ENCODE measurements around the gene TTYH3.

The TTYH3 gene

GRCh38 chr7:2646680-2647571, 15.1 kb downstream of the TTYH3 start:
- DNase-seq (ENCODE audit: low read depth in 2 of 3, low spot score in 1 of 3), result no peak

DNA sequence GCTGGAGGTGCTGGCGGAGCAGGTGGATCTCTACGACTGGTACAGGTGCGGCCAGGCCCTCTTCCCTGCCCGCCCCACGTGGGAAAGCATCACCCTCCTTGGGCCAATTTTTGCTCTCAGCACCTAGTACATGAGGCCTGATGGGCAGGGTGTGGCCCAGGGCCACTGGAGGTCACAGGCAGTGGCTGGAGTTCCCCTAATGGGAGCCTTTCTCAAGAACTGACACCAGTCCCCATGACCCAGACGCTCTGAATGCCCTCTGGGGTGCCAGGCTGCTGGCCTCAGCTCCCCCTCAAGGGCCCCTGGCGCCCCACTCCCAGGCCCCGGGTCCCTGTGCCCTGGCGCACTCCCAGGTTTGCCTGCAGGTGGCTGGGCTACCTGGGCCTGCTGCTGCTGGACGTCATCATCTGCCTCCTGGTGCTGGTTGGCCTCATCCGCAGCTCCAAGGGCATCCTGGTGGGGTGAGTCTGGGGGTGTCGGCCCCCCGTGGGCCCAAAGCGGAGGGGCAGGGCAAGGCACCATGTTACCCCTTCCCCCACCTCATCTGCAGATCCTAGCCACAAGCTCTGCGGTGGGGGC, 15.9 kb downstream of the TTYH3 start:
- DNase-seq (ENCODE audit: low read depth in 2 of 3, low spot score in 1 of 3), result no peak

DNA sequence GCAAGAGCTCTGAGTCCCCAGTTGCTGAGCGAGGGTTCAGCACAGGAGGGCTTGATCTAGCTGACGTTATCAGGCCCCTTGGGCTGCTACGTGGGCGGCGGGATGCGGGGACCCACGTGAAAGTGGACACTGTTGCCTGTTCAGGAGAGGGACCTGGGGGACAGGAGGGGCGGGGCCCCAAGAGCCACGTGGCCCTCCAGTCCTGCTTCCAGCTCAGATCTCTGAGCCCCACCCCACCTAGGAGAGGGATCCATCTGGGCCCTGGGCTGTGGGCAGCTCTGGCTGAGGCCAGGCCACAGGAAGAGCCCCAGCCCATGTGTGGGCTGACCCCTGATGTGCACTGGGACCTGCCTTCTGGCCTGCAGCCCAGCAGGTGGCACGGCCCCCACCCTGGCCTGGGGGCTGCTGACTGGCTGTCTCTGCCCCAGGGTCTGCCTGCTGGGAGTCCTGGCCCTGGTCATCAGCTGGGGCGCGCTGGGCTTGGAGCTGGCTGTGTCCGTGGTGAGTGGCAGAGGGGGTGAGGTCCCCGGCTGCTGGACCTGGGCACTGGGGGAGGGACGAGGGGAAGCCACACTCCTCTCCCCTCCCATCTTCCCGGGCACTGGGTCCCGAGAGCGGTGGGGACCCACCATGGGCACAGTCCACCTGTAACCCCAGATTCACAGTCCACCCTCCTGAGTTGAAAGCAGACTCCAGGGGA, 17.5 kb downstream of the TTYH3 start:
- DNase-seq (ENCODE audit: low read depth in 2 of 3, low spot score in 1 of 3), result no peak

DNA sequence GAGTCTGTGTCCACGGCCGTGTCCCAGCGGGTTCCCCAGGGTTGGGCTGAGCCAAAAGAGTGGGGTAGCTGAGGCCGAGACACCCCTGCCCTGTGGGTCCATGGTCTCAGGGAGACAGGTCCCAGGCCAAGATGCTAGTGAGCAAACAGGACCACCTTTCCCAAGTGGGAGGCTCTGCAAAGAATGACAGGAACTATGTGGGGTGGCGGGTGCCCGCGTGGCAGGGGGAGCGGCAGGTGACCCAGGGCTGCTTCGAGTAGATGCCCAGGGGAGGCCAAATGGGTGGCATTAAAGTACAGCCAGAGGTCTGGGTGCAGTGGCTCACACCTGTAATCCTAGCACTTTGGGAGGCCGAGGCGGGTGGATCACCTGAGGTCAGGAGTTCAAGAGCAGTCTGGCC, 18.2 kb downstream of the TTYH3 start:
- no peak for DNase-seq (ENCODE audit: low read depth in 2 of 3, low spot score in 1 of 3)

GRCh38 chr7:2650451-2650850, 18.7 kb downstream of the TTYH3 start:
- DNase-seq (ENCODE audit: low read depth in 2 of 3, low spot score in 1 of 3), result no peak

GRCh38 chr7:2651336-2651735, 19.6 kb downstream of the TTYH3 start:
- no peak for DNase-seq (ENCODE audit: low read depth in 2 of 3, low spot score in 1 of 3)

DNA sequence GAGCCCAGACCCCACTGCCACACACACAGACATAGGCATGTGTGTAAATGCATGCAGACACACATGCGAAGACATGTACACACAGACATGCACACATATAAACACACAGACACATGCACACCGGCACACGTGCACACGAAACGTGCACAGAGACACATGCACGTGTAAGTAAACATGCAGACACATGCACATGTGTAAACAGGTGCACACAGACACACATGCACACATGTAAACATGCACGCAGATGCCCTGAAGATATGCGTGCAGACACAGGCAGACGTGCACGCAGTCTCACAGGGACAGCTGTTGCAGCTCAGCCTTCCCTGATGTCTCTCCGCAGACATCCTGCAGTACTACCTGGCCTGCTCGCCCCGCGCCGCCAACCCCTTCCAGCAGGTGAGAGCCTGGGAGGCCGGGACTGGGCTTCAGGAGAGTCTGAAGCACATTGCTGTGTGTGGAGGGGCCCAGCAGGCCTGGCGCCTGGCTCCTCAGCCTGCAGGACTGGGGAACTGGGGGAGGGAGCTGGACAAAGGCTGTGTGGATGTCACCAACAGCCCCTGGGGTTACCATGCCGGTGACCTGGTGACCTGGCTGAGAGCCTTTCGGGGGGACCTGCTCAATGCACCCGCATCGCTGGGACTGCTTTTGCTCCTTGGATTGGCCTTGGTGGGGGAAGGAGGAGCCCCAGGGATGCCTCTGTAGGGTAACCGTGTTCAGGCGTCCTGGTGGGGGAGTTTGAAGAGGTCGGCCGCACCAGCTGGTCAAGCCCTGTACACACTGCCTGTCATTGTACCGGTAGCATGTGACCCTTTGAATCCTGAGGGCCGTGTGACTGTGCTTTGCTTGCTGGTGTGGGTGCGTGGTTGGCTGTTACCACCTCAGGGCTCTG, 20.3 kb downstream of the TTYH3 start:
- no peak for DNase-seq (ENCODE audit: low read depth in 2 of 3, low spot score in 1 of 3)

GRCh38 chr7:2652736-2653060, 20.9 kb downstream of the TTYH3 start:
- no peak for DNase-seq (ENCODE audit: low read depth in 2 of 3, low spot score in 1 of 3)

DNA sequence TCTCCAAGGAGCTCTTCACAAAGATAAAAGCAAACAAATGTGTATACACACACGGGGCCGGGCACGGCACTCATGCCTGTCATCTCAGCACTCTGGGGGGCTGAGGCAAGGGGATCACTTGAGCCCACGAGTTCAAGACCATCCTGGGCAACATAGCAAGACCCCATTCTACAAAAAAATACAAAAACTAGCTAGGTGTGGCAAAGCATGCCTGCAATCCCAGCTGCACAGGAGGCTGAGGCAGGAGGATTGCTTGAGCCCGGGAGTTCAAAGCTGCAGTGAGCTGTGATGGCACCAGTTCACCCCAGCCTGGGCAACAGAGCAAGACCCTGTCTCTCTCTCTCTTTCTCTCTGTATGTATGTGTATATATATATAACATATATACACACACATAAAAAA, 22.3 kb downstream of the TTYH3 start:
- DNase-seq (ENCODE audit: low read depth in 2 of 3, low spot score in 1 of 3), result no peak

GRCh38 chr7:2655870-2656614, 24.3 kb downstream of the TTYH3 start:
- DNase-seq (ENCODE audit: low read depth in 2 of 3, low spot score in 1 of 3), result no peak

GRCh38 chr7:2657208-2657607, 25.4 kb downstream of the TTYH3 start:
- no peak for DNase-seq (ENCODE audit: low read depth in 2 of 3, low spot score in 1 of 3)

DNA sequence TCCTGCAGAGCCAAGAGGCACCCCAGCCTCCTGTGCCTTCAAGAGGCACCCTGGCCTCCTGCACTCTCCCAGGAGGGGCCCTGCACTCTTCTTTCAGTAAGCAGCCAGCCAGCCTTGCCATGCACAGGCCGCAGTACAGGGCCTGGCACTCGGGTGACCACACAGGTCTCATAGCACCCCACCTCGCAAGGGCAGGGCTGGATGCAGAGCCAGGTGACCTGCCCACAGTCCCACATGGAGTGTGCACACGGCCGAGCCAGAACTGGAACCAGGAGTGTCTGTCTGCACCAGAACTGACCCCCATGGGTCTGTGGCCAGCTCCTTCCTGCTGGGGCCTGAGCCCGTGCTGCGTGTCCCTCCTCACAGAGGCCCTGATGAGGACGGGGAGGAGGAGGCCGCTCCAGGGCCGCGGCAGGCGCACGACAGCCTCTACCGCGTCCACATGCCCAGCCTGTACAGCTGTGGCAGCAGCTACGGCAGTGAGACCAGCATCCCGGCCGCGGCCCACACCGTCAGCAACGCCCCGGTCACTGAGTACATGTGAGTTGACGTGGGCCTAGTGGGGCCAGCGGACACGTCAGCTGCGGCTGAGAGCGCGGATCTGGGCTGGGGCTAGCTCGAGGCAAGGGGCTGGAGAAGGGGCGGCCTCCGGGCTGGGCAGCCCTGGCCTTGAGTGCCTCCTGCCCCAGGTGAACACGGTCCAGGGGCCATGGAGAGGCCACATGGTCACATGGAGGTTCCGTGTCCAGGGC, 26.3 kb downstream of the TTYH3 start:
- no peak for DNase-seq (ENCODE audit: low read depth in 2 of 3, low spot score in 1 of 3)

DNA sequence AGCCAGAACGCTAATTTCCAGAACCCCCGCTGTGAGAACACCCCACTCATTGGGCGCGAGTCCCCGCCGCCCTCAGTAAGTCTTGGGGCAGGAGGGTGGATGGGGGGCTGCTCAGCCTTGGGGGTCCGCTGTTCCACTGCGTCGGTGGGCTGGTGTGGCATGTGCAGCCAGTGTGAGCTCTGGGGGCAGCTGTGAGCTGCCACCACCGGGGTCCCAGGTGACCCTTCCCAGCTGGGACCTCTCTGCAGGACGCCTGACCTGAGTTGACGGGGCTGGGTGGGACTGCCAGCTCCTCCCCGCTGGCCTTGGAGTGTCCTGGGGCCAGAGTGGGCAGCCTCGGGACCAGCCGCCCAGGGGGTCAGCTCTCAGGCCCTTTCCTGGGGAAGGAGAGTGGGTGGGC, 27.2 kb downstream of the TTYH3 start:
- DNase-seq (ENCODE audit: low read depth in 2 of 3, low spot score in 1 of 3), result no peak

DNA sequence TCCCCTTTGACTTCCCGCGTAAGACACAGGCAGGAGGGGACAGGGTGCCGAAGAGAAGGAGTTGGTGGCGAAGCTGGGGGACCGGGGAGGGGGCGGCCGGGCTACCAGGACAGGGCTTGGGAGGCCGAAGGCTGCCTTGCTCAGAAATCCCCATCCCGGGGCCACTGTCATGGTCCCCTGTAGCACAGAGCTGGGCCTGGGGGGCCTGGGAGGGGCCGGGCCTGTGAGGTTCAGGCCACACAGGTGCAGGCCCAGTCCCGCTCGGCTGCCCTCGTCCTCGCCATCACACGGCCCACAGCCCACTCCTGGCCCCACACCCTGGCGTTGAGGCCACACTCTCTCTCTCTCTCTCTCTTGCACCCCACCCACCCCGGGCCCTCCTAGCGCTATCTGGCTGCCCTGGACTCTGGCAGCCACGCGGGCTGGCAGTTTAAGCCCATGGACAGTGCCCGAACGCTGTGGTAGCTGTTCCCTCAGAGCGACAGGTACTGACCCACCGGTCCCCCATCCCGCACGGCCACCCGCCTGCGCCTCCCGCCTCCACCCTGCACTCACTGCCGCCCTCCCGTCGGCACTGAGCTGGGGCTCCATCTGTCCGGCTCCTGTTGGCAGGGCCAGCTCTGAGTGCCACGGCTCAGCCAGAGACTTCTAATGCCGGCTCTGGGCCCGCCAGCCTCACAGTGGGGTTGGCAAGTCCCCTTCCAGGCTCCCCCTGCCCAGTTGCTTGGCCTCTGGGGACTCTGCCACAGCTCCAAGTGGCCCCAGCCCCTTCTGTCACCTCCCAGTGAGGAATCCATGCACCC, 28.0 kb downstream of the TTYH3 start:
- DNase-seq (ENCODE audit: low read depth in 2 of 3, low spot score in 1 of 3), result no peak

- DNase-seq (ENCODE audit: low read depth in 2 of 3, low spot score in 1 of 3), result no peak
Observed at GRCh38 chr7:2660359-2661095, 28.7 kb downstream of the TTYH3 start.

DNA sequence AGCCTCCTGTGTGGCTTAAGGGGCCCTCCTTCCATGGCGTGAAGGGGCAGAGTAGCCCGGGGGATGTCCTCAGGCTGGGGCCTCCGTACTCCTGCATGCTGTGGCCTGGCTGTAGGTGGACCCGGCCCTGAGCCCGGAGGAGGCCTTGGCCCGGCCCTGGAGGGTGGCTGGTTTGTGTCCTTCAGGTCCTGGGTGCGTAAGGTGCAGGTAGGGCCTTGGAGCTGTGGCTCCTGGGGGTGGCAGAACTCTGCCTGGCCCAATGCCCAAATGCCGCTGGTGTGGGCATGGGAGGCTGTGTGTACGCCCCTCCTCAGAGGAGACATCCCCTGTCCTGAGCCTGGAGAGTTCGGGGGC, 29.3 kb downstream of the TTYH3 start:
- no peak for DNase-seq (ENCODE audit: low read depth in 2 of 3, low spot score in 1 of 3)

GRCh38 chr7:2661602-2662272, 30.0 kb downstream of the TTYH3 start:
- DNase-seq (ENCODE audit: low read depth in 2 of 3, low spot score in 1 of 3), result no peak

Measured in stimulated activated CD4-positive, alpha-beta T cell treated with anti-CD3 and anti-CD28 coated beads, Interleukin-12 subunit alpha, Interleukin-12 subunit beta, amount 100 ng/mL, for 48 hours (primary cell).